BE2C (cell line): ENCODE data around the gene SHQ1.

Experiments used
- DNase-seq: peaks from one replicate; pipeline ENCODE4 v3.0.0-alpha.2; 2020
- H3K27me3 ChIP-seq: fragments of 250-450 bp; sonication (Bioruptor Pico); 2 replicates; pipeline ENCODE4 v1.5.1; 2020; ENCODE audit warnings: mild to moderate bottlenecking
- H3K36me3 ChIP-seq: fragments of 250-450 bp; sonication (Bioruptor Pico); 2 replicates; pipeline ENCODE4 v1.5.1; 2020; ENCODE audit warnings: mild to moderate bottlenecking
- H3K4me1 ChIP-seq: fragments of 250-450 bp; sonication (Bioruptor Pico); 2 replicates; pipeline ENCODE4 v1.5.1; 2020
- H3K4me3 ChIP-seq: 2 replicates; pipeline ENCODE4 v1.5.1; 2011; ENCODE audit warnings: low read depth, low read length
- H3K9me3 ChIP-seq: fragments of 250-450 bp; sonication (Bioruptor Pico); 2 replicates; pipeline ENCODE4 v1.5.1; 2020
- TF ChIP-seq, protein P1 (sequence below): IDR thresholded peaks from 2 replicates; pipeline ENCODE4 v1.5.1; 2012; ENCODE audit warnings: mild to moderate bottlenecking, low read depth, low read length

Gene SHQ1

DNA sequence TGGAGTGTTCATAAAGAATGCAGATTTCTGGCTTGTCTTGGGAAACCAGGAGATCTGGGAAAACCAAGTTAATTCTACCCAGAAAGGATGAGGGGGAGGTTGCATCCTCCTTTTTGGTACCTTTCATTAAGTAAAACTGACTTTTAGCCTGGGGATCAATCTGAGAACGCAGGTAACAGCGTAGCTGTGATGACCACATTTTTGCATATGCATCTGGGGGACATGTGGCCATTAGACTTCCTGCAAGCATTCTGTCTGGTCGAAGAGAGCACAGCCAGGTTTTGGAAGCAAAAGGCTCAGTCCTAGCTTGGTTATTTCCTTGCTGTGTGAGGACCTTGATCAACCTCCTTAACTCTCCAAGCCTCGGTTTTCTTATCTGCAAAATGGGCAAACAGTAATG is 145.2 kb downstream of the SHQ1 start:
- no peaks in the 10 kb centered on the region for H3K36me3 ChIP-seq
- TF ChIP-seq, protein P1, sequence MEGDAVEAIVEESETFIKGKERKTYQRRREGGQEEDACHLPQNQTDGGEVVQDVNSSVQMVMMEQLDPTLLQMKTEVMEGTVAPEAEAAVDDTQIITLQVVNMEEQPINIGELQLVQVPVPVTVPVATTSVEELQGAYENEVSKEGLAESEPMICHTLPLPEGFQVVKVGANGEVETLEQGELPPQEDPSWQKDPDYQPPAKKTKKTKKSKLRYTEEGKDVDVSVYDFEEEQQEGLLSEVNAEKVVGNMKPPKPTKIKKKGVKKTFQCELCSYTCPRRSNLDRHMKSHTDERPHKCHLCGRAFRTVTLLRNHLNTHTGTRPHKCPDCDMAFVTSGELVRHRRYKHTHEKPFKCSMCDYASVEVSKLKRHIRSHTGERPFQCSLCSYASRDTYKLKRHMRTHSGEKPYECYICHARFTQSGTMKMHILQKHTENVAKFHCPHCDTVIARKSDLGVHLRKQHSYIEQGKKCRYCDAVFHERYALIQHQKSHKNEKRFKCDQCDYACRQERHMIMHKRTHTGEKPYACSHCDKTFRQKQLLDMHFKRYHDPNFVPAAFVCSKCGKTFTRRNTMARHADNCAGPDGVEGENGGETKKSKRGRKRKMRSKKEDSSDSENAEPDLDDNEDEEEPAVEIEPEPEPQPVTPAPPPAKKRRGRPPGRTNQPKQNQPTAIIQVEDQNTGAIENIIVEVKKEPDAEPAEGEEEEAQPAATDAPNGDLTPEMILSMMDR, result no peak
- no peak overlapping the region for H3K4me3 ChIP-seq
- H3K4me1 ChIP-seq, result no peaks in the 10 kb centered on the region
- no peaks in the 10 kb centered on the region for H3K27me3 ChIP-seq
- no peaks in the 10 kb centered on the region for H3K9me3 ChIP-seq
- no peak for DNase-seq

DNA sequence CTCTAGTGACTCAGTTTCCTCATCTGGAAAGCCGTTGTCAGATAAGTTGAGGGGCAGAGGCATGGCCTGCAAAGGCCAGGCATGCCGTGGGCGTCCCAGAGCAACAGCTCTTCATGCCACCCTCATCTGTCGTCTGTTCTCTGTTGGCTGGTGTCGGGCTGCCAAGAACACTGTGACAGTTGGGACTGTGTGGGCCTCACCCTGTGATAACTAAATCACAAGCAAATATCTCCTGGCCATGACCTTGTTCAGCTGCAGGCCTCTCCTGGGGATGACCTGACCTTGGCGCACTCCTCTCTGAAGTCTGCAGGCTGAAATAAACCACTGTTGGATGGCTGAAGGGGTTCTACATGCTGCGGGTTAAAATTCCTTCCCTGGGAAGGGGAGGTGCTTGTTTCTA is 145.9 kb downstream of the SHQ1 start:
- no peaks in the 10 kb centered on the region for H3K27me3 ChIP-seq
- DNase-seq, result no peak
- no peak overlapping the region for H3K4me3 ChIP-seq
- no peaks in the 10 kb centered on the region for H3K9me3 ChIP-seq
- H3K36me3 ChIP-seq, result no peaks in the 10 kb centered on the region
- no peaks in the 10 kb centered on the region for H3K4me1 ChIP-seq
- TF ChIP-seq, protein P1, result no peak

DNA sequence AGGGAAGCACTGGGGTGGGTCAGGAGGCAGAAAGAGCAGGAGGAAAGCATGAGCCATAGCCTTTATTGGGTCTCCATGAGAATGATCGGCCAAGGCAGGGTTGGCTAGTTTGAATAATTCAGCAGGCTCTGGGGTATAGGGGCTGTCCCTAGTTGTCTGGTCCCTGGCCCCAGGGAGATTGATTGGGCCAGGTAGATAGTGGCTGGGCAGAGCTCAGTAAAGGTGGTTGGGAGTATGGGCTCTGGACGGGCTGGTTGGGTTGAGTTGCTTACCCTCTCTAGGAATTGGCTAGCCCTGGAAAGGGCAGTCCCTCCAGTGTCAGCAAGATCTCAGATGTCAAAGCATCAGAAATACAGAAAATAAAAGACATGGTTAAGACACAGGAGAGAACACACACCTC is 148.1 kb downstream of the SHQ1 start:
- H3K4me1 ChIP-seq, result no peaks in the 10 kb centered on the region
- H3K36me3 ChIP-seq, result no peaks in the 10 kb centered on the region
- TF ChIP-seq, protein P1, result no peak
- H3K4me3 ChIP-seq, result no peak overlapping the region
- H3K27me3 ChIP-seq, result no peaks in the 10 kb centered on the region
- no peak for DNase-seq
- H3K9me3 ChIP-seq, result no peaks in the 10 kb centered on the region

DNA sequence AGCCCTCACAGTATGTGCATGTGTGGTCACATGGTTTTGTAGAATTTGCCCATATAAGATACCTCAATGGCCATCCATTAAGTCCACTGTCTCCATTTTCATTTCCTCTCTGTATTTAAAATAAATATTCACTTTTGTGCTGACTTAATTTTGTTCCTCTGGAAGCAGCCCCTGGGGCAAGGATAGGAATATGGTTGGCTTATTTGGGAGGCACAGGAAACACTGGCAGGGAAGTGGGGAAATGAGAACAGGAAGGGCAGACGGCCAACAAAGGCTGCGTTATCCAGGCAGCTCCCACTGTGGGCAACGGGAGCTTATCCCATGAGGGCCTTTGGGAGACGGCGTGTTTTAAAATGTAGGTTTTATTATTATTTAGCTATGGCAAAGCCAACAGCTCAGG is 148.6 kb downstream of the SHQ1 start:
- Histone ChIP-seq H3K9me3 (no peaks in the 10 kb centered on the region), H3K4me3 (no peak overlapping the region), H3K4me1 (no peaks in the 10 kb centered on the region), H3K27me3 (no peaks in the 10 kb centered on the region), H3K36me3 (no peaks in the 10 kb centered on the region)
- TF ChIP-seq, protein P1, result no peak
- DNase-seq, result no peak
